IPS-NIHi7 (cell line): ENCODE data around the gene L3HYPDH.

Experiments
- DNase-seq: peaks from one replicate; pipeline ENCODE4 v3.0.0; 2012; ENCODE audit warnings: mixed read lengths; ENCODE audit errors: extremely low spot score

The L3HYPDH gene

GRCh38 chr14:59427653-59428580 lies 56.3 kb downstream of the L3HYPDH start:
- no peak for DNase-seq

DNA sequence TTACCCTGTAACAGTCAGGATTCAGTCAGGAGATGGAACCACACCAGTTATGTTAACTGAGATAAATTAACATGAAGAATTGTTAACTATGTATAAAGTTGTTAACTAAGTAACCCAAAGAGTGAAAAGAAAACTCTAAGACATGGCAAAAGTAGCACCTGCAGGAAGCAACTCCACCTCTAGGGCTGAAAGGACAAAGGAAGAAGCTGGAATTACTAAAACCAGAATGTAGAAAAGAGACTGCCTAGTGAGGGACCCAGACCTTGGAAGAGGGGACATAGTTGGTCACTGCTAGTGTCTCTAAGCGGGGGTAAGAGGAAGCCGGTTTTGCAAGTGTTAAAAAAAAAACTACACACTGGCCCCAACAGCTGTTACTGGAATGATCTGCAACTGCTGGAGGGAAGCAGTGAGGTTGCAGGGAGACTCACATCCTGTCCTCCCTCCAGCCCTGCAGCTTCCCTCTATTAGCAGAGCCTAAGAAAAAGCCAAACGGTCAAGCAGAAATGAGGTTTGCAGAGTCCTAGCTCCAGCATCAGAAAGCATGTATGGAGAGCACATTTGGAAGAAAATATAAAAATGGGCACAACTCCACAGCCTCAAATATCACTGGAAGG lies 58.8 kb downstream of the L3HYPDH start:
- no peak for DNase-seq

DNA sequence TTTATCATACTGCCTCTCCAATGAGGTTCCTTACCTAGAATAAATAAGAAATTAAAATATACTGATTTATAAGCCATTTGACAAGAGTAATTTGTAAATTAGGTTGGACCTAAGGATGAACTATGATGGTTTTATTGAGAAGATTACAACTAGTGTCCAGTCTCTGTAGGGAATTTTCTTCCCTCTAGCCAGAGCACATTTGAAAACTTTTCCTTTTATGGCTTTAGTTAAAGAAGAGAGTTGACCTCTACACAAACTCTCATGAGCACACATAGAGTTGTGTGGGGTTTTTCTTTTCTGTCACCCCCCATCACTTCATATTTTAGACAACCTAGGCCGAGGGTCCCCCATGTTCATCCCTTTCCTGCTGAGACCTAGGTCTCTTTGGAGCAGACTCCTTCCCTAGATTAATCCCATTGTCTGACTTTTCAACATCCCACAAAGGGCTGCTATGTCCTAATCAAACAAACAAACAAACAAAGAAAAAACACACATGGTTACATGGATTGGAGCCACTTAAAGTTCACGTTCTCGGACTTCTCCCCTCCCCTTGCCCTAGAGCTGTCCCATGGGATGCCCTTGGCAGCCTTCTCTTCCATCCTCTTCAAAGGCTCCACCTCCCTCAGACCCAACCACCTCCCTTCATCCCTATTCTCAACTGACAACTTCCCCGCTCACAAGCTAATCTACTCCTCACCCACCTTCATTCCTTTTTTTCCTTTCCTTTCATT lies 59.7 kb downstream of the L3HYPDH start:
- no peak for DNase-seq
